Mucosa of stomach (tissue), 1 donor: ENCODE data around the gene AOAH.

ENCODE experiments used
- H3K27me3 ChIP-seq: one replicate; pipeline ENCODE4 v1.7.0; 2013; ENCODE audit warnings: mild to moderate bottlenecking, low read length; ENCODE audit not compliant: control insufficient read depth, insufficient read depth
- H3K36me3 ChIP-seq: one replicate; pipeline ENCODE4 v1.7.0; 2013; ENCODE audit warnings: low read length; ENCODE audit not compliant: control insufficient read depth, insufficient read depth
- H3K4me1 ChIP-seq: one replicate; pipeline ENCODE4 v1.7.0; 2013; ENCODE audit warnings: mild to moderate bottlenecking, low read length; ENCODE audit not compliant: control insufficient read depth, insufficient read depth
- H3K4me3 ChIP-seq: one replicate; pipeline ENCODE4 v1.7.0; 2013; ENCODE audit warnings: low read length
- H3K9ac ChIP-seq: one replicate; pipeline ENCODE4 v1.7.0; 2013; ENCODE audit warnings: mild to moderate bottlenecking, low read length, moderate library complexity
- H3K9me3 ChIP-seq: one replicate; pipeline ENCODE4 v1.7.0; 2013; ENCODE audit warnings: mild to moderate bottlenecking, low read length, moderate library complexity; ENCODE audit not compliant: control insufficient read depth
- donor health status: Pancreatic carcinoma.

The AOAH gene

GRCh38 chr7:36570528-36571189, 153.6 kb downstream of the AOAH start:
- Histone ChIP-seq H3K4me3 (no peak overlapping the region), H3K4me1 (no peaks in the 10 kb centered on the region), H3K36me3 (no peaks in the 10 kb centered on the region), H3K9ac (no peak overlapping the region), H3K27me3 (no peaks in the 10 kb centered on the region), H3K9me3 (no peaks in the 10 kb centered on the region)

GRCh38 chr7:36568452-36568849, 155.8 kb downstream of the AOAH start:
- Histone ChIP-seq H3K4me3 (no peak overlapping the region), H3K9me3 (no peaks in the 10 kb centered on the region), H3K27me3 (no peaks in the 10 kb centered on the region), H3K9ac (no peak overlapping the region), H3K4me1 (no peaks in the 10 kb centered on the region), H3K36me3 (no peaks in the 10 kb centered on the region)

GRCh38 chr7:36567699-36568451, 156.4 kb downstream of the AOAH start:
- Histone ChIP-seq H3K36me3 (no peaks in the 10 kb centered on the region), H3K4me3 (no peak overlapping the region)

GRCh38 chr7:36565792-36566356, 158.4 kb downstream of the AOAH start:
- Histone ChIP-seq H3K27me3 (no peaks in the 10 kb centered on the region), H3K9me3 (no peaks in the 10 kb centered on the region), H3K4me1 (no peaks in the 10 kb centered on the region), H3K36me3 (no peaks in the 10 kb centered on the region), H3K4me3 (no peak overlapping the region), H3K9ac (no peak overlapping the region)

More at GRCh38 chr7:36567699-36568451, 156.4 kb downstream of the AOAH start:
- no peaks in the 10 kb centered on the region for H3K4me1 ChIP-seq
- H3K27me3 ChIP-seq, result no peaks in the 10 kb centered on the region
- H3K9ac ChIP-seq, result no peak overlapping the region
- no peaks in the 10 kb centered on the region for H3K9me3 ChIP-seq

GRCh38 chr7:36564489-36564888, 159.8 kb downstream of the AOAH start:
- Histone ChIP-seq H3K4me3 (no peak overlapping the region), H3K4me1 (no peaks in the 10 kb centered on the region), H3K9me3 (no peaks in the 10 kb centered on the region), H3K36me3 (no peaks in the 10 kb centered on the region), H3K27me3 (no peaks in the 10 kb centered on the region), H3K9ac (no peak overlapping the region)

GRCh38 chr7:36563706-36564327, 160.5 kb downstream of the AOAH start:
- no peaks in the 10 kb centered on the region for H3K9me3 ChIP-seq
- no peaks in the 10 kb centered on the region for H3K27me3 ChIP-seq
- H3K4me3 ChIP-seq, result no peak overlapping the region
- H3K36me3 ChIP-seq, result no peaks in the 10 kb centered on the region
- no peaks in the 10 kb centered on the region for H3K4me1 ChIP-seq
- H3K9ac ChIP-seq, result no peak overlapping the region

- no peaks in the 10 kb centered on the region for H3K9me3 ChIP-seq
- no peaks in the 10 kb centered on the region for H3K36me3 ChIP-seq
These were observed 162.2 kb downstream of the AOAH start for GRCh38 chr7:36562121-36562520.

GRCh38 chr7:36549029-36549428, 175.3 kb downstream of the AOAH start:
- Histone ChIP-seq H3K4me3 (no peak overlapping the region), H3K9me3 (no peaks in the 10 kb centered on the region), H3K27me3 (no peaks in the 10 kb centered on the region), H3K4me1 (no peaks in the 10 kb centered on the region), H3K36me3 (no peaks in the 10 kb centered on the region), H3K9ac (no peak overlapping the region)

More at GRCh38 chr7:36562121-36562520, 162.2 kb downstream of the AOAH start:
- no peaks in the 10 kb centered on the region for H3K27me3 ChIP-seq
- H3K9ac ChIP-seq, result no peak overlapping the region
- H3K4me1 ChIP-seq, result no peaks in the 10 kb centered on the region
- H3K4me3 ChIP-seq, result no peak overlapping the region

- Histone ChIP-seq H3K4me1 (no peaks in the 10 kb centered on the region), H3K27me3 (no peaks in the 10 kb centered on the region), H3K9me3 (no peaks in the 10 kb centered on the region), H3K9ac (no peak overlapping the region), H3K36me3 (no peaks in the 10 kb centered on the region), H3K4me3 (no peak overlapping the region)
These were observed 176.9 kb downstream of the AOAH start for GRCh38 chr7:36547416-36547815.

- Histone ChIP-seq H3K27me3 (no peaks in the 10 kb centered on the region), H3K9ac (no peak overlapping the region), H3K36me3 (no peaks in the 10 kb centered on the region), H3K4me1 (no peaks in the 10 kb centered on the region), H3K9me3 (no peaks in the 10 kb centered on the region), H3K4me3 (no peak overlapping the region)
These were observed 178.0 kb downstream of the AOAH start for GRCh38 chr7:36546331-36546730.

- no peak overlapping the region for H3K9ac ChIP-seq
- no peaks in the 10 kb centered on the region for H3K4me1 ChIP-seq
- no peaks in the 10 kb centered on the region for H3K27me3 ChIP-seq
- H3K36me3 ChIP-seq, result no peaks in the 10 kb centered on the region
- no peaks in the 10 kb centered on the region for H3K9me3 ChIP-seq
- no peak overlapping the region for H3K4me3 ChIP-seq
These were observed 179.0 kb downstream of the AOAH start for GRCh38 chr7:36545291-36545690.

- Histone ChIP-seq H3K9ac (no peak overlapping the region), H3K36me3 (no peaks in the 10 kb centered on the region), H3K9me3 (no peaks in the 10 kb centered on the region), H3K4me1 (no peaks in the 10 kb centered on the region), H3K4me3 (no peak overlapping the region), H3K27me3 (no peaks in the 10 kb centered on the region)
These were observed 186.2 kb downstream of the AOAH start for GRCh38 chr7:36538126-36538525.
